ENCODE results near the gene ENOX1.

ENOX1 gene

GRCh38 chr13:43274881-43275280 is 511.9 kb downstream of the ENOX1 start:
- Histone ChIP-seq H3K9me3 (ENCODE audit: insufficient read depth, low read length) (no peaks in the 10 kb centered on the region), H3K4me2 (ENCODE audit: low read length) (no peak overlapping the region), H3K9ac (ENCODE audit: low read length) (no peak overlapping the region), H4K20me1 (ENCODE audit: insufficient read depth, low read length) (no peaks in the 10 kb centered on the region), H3K4me3 (ENCODE audit: low read length) (no peak overlapping the region), H2AFZ (ENCODE audit: low read depth, low read length) (no peak overlapping the region), H3K4me1 (ENCODE audit: low read length) (no peaks in the 10 kb centered on the region), H3K36me3 (replicated peaks; ENCODE audit: low read depth, low read length) (no peaks in the 10 kb centered on the region), H3K27me3 (ENCODE audit: low read depth, low read length) (no peaks in the 10 kb centered on the region), H3K79me2 (ENCODE audit: low read length) (no peaks in the 10 kb centered on the region), H3K27ac (ENCODE audit: low read length) (no peak overlapping the region)
- TF ChIP-seq CTCF (IDR thresholded peaks at IDR 0.05; ENCODE audit: low read depth, low read length) (no peak), EZH2phosphoT487 (IDR thresholded peaks at IDR 0.05; ENCODE audit: low read depth) (no peak)

- Histone ChIP-seq H2AFZ (ENCODE audit: low read depth, low read length) (no peak overlapping the region), H3K27me3 (ENCODE audit: low read depth, low read length) (no peaks in the 10 kb centered on the region), H3K9me3 (ENCODE audit: insufficient read depth, low read length) (no peaks in the 10 kb centered on the region), H4K20me1 (ENCODE audit: insufficient read depth, low read length) (no peaks in the 10 kb centered on the region), H3K27ac (ENCODE audit: low read length) (no peak overlapping the region), H3K4me2 (ENCODE audit: low read length) (no peak overlapping the region), H3K4me3 (ENCODE audit: low read length) (no peak overlapping the region), H3K4me1 (ENCODE audit: low read length) (peaks cover under 1% of the 10 kb centered on the region), H3K36me3 (replicated peaks; ENCODE audit: low read depth, low read length) (no peaks in the 10 kb centered on the region), H3K9ac (ENCODE audit: low read length) (no peak overlapping the region), H3K79me2 (ENCODE audit: low read length) (no peaks in the 10 kb centered on the region)
- TF ChIP-seq CTCF (IDR thresholded peaks at IDR 0.05; ENCODE audit: low read depth, low read length): no peak
- TF ChIP-seq EZH2phosphoT487 (IDR thresholded peaks at IDR 0.05; ENCODE audit: low read depth): no peak
Observed at GRCh38 chr13:43273362-43273761, 513.4 kb downstream of the ENOX1 start.

- Histone ChIP-seq H3K9ac (ENCODE audit: low read length) (no peak overlapping the region), H3K27me3 (ENCODE audit: low read depth, low read length) (no peaks in the 10 kb centered on the region), H3K4me1 (ENCODE audit: low read length) (peaks cover 6% of the 10 kb centered on the region), H3K79me2 (ENCODE audit: low read length) (no peaks in the 10 kb centered on the region), H3K9me3 (ENCODE audit: insufficient read depth, low read length) (no peaks in the 10 kb centered on the region), H3K27ac (ENCODE audit: low read length) (no peak overlapping the region), H3K4me3 (ENCODE audit: low read length) (no peak overlapping the region), H3K36me3 (replicated peaks; ENCODE audit: low read depth, low read length) (no peaks in the 10 kb centered on the region), H4K20me1 (ENCODE audit: insufficient read depth, low read length) (no peaks in the 10 kb centered on the region), H3K4me2 (ENCODE audit: low read length) (no peak overlapping the region), H2AFZ (ENCODE audit: low read depth, low read length) (no peak overlapping the region)
- no peak for TF ChIP-seq CTCF (IDR thresholded peaks at IDR 0.05; ENCODE audit: low read depth, low read length)
- no peak for TF ChIP-seq EZH2phosphoT487 (IDR thresholded peaks at IDR 0.05; ENCODE audit: low read depth)
Observed at GRCh38 chr13:43272851-43273250, 513.9 kb downstream of the ENOX1 start.

- H3K4me2 ChIP-seq (ENCODE audit: low read length): no peak overlapping the region
Observed at GRCh38 chr13:43271152-43271551, 515.6 kb downstream of the ENOX1 start.

More at GRCh38 chr13:43271152-43271551, 515.6 kb downstream of the ENOX1 start:
- Histone ChIP-seq H3K36me3 (replicated peaks; ENCODE audit: low read depth, low read length) (no peaks in the 10 kb centered on the region), H2AFZ (ENCODE audit: low read depth, low read length) (no peak overlapping the region), H3K79me2 (ENCODE audit: low read length) (no peaks in the 10 kb centered on the region), H3K27me3 (ENCODE audit: low read depth, low read length) (no peaks in the 10 kb centered on the region), H3K4me3 (ENCODE audit: low read length) (no peak overlapping the region), H3K4me1 (ENCODE audit: low read length) (peaks cover 13% of the 10 kb centered on the region), H4K20me1 (ENCODE audit: insufficient read depth, low read length) (no peaks in the 10 kb centered on the region), H3K27ac (ENCODE audit: low read length) (no peak overlapping the region), H3K9me3 (ENCODE audit: insufficient read depth, low read length) (no peaks in the 10 kb centered on the region), H3K9ac (ENCODE audit: low read length) (no peak overlapping the region)
- no peak for TF ChIP-seq EZH2phosphoT487 (IDR thresholded peaks at IDR 0.05; ENCODE audit: low read depth)
- TF ChIP-seq CTCF (IDR thresholded peaks at IDR 0.05; ENCODE audit: low read depth, low read length): no peak
